Measurements from ENCODE around the gene C19orf85.
"Not testable (repeated sequence)": the region's sequence is repeated elsewhere in the genome, so short reads cannot be mapped to it uniquely, and the experiment has no call there.

The C19orf85 gene

DNA sequence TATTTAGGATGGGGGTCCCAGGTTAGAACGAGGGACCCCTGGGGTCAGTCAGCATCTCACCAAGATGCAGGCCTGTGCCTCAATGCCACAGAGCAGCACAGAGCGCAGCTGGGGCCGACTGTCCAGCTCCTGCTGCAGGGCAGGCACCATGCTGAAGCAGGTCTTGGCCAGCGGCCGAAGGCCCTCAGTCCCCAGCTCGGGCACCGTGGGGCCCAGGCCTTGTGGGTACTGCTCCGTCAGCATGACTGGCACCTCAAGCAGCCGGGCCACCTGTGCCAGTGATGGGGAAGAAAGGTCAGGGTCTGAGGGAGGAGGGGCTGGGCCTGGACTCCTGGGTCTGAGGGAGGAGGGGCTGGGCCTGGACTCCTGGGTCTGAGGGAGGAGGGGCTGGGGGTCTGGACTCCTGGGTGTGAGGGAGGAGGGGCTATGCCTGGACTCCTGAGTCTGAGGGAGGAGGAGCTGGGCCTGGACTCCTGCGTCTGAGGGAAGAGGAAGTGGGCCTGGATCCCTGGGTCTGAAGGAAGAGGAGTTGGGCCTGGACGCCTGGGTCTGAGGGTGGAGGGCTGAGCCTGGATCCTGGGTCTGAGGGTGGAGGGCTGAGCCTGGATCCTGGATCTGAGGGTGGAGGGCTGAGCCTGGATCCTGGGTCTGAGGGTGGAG lies 8.8 kb downstream of the C19orf85 start:
- DNase-seq, result no peak

GRCh38 chr19:55454787-55455243 lies 9.7 kb downstream of the C19orf85 start:
- DNase-seq, result no peak

- DNase-seq, result no peak
These were observed 10.9 kb downstream of the C19orf85 start for GRCh38 chr19:55453511-55454260.

GRCh38 chr19:55452749-55453346 lies 11.7 kb downstream of the C19orf85 start:
- DNase-seq, result peak; percentile 86

DNA sequence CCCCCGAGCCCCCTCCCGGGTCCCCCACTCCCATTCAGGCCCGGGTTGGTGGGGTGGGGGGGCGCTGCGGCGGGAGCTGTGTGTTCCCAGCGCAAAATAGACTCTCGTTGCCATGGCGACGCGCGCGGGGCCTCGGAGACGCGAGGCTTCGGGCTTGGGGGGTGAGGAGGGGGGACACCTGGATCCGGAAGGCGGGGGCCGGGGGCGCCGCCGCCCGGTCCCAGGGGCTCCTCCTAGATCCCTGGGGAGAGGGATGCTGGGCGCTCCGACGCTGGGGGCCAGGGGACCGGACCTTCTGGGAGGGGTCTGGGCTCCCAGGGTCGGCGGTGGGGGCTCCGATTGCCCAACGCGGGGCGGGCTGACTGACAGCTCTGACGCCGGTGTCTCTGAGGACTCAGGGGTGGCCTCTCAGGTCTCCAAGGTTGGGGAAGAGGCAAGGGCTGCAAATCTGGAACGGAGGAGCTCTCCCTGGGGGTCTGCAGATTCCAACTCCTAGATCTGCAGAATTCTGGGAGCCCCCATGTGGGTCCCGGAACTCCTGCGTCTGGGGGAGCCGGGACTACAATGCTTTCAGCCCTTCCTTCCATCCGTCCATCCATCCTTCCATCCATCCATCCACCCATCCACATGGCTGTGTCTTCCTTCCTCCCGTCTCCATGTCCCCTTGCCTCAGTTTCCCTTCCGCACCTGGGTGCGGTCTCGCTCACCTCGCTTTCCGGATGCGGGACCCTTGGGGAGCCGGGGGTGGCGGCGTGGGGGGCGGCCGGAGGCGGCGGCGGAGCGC lies 12.4 kb downstream of the C19orf85 start:
- DNase-seq, result peak; percentile 30

DNA sequence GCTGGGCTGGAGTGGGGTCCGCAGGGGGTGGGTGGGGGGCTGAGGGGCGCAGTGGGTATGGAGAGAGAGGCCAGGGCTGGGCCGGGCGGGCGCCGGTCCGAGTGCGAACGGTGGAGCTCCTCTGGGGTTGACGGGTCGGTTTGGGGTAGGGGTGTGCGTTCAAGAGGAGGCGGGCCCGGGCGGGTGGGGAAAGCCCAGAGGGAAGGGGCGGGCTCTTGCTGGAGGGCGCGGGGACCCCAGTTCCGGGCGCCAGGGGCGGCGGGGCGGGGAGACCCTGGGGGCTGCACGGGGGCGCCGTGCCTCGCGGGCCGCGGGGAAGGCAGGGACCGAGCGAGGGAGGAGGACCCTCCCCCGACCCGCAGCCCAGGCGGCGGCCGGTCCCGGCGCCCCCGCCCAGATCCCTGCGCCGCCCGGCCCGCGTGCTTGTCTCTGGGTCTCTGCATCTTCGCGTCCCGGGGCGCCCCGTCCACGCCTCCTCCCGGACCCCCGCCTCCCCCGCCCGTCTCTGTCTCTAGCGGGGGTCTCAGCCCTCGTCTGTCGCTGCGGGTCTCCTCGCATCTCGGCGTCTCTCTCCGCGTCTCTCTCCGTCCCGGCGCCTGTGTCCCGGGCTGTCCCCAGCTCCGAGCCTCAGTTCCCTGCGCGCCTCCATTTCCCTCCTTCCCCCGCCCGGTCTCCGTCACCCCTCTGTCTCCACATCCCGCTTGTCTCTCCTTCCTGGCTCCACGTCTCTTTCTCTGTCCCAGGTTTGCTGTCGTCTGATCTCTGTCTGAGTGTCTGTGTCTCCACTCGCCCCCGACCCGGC lies 13.2 kb downstream of the C19orf85 start:
- DNase-seq, result no peak

- DNase-seq, result no peak
These were observed 15.1 kb downstream of the C19orf85 start for GRCh38 chr19:55449469-55449868.

GRCh38 chr19:55448175-55448490 lies 16.4 kb downstream of the C19orf85 start:
- not testable (repeated sequence) for DNase-seq

GRCh38 chr19:55447421-55448174 lies 17.0 kb downstream of the C19orf85 start:
- peak; percentile 22 for DNase-seq

- DNase-seq, result no peak
These were observed 18.5 kb downstream of the C19orf85 start for GRCh38 chr19:55446060-55446459.

DNA sequence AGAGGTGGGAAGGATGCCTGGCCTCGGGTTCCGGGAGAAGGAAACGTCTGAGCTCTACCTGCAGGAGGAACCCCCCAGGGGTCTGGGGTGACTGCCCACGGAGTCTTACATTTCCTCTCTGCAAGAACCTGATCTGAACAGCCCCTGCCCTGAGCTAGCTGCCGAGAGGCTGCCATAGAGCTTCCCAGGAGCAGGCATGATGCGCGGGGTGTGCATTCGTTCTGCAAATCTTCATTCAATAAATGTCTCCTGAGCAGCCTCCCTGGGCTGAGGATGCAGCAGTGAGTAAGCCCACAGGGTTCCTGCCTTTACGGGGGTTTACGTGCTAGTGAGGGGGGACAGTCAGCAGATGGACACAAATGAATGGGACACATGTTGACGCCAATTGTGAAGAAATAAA lies 19.9 kb downstream of the C19orf85 start:
- no peak for DNase-seq

DNA sequence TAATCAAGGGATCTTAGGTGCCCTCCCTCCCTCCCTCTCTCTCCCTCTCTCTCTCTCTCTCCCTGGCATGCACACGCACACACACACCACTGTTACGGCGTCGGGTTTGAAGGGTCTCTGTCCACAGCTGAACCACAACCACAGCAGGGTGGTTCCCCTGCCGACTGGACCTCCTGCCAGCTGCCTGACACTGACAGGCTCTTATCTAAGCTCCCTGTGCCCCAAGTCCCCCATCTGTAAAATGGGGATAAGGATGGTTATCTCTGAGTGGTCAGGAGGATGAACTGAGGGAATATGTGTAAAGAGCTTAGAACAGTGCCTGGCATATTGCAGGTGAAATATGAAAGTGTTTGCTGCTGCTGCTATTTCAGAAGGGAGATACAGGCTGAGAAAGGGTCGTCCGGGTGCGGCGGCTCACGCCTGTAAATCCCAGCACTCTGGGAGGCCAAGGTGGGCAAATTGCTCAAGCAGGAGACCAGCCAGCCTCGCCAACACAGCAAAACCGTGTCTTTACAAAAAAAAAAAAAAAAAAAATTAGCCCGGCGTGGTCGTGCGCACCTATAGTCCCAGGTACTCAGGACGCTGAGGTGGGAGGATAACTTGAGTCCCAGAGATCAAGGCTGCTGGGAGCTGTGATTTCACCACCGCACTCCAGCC lies 20.6 kb downstream of the C19orf85 start:
- no peak for DNase-seq

DNA sequence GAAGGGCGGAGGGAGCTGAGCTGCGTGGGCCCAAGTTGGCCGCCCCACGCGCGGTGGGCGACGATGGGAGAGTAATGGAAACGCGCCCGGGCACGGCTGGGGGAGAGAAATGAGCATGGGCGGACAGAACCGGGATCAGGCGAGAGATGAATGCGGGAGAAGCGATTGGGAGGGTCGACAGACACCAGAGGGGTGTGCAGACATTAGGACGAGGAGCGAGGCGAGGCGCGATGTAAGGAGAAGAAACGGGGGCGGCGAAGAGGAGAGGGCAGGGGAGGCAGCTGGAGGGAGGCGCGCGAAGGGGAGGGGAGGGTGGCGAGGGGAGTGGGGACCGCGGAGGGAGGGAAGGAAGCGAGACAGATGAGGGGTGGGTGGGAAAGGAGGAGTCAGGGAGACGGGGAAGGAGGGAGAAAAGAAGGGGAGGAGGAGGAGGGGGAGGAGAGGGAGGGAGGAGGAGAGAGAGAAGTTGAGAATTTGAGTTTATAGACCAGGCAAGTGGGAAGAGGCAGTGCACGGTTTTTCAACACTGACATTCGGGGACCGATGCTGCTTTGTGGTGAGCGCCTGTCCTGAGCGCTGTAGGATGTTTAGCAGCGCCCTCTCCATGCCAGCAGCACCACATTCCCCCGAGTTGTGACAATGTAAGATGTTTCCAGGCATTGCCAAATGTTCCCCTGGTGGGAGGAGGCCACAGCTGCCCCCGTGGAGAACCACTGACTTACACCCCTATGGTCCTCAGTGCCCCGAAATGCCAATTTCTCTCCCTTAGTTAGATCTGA lies 21.3 kb downstream of the C19orf85 start, which contains the start of gene SHISA7:
SHISA7 (minus strand) TSS at position 256 of the 779 bp plus-strand sequence. CDS start 437 bp downstream, outside the sequence.
- peak; percentile 21 for DNase-seq

DNA sequence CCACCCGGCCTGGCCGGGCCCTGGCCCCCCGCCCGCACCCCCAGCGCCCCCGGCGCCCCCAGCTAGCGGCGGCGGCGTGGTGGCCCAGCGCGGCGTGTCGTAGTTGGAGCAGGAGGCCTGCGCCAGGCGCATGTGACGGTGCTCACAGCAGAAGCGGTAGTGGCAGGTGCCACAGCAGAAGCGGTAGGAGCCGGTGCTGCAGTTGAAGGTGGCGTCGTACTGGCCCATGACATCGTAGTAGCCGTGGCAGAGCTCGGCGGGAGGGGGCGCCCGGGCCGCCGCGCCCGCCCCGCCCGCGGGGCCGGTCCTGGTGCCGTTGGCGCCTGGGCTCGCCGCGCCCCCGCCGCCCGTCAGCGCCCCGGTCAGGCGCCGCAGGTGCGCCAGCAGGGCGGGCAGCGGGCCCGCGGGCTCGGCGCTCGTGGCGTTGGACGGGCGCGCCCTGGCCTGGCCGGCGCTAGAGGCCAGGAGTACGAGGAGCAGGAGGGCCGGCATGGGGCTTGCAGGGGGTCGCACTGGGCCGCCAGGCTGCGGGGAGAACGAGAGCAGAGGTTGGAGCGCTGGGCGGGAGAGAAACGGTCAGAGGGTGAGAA lies 22.1 kb downstream of the C19orf85 start:
- peak; percentile 22 for DNase-seq

DNA sequence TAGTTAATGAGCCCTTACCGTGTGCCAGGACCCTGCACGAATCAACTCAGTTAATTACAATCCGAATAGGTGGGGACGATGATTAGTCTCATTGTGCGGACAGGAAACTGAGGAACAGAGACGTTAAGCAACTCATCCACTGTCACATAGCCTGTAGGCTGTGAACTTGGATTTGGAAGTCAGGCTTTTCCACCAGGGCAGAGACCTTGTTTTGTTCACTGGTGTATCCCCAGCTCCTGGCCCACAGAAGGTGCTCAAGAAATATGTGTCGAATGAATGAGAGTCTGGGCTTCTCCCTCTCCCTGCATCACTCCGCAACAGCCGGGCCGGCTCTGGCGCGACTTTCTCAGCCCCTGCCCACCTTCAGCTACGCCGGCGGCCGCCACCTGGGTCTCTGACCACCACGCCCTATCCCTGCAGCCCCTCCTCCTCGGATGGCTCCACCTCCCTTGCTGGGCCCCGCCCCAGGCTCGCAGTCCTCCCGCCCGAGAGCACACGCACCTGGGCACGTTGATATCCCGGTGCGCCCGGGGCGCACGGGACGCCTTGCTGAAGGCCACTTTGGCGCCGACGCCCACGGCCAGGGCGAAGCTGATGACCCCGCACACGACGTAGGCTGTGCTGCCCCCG lies 22.7 kb downstream of the C19orf85 start:
- DNase-seq, result no peak

GRCh38 chr19:55441319-55441691 lies 23.2 kb downstream of the C19orf85 start:
- DNase-seq, result no peak

DNA sequence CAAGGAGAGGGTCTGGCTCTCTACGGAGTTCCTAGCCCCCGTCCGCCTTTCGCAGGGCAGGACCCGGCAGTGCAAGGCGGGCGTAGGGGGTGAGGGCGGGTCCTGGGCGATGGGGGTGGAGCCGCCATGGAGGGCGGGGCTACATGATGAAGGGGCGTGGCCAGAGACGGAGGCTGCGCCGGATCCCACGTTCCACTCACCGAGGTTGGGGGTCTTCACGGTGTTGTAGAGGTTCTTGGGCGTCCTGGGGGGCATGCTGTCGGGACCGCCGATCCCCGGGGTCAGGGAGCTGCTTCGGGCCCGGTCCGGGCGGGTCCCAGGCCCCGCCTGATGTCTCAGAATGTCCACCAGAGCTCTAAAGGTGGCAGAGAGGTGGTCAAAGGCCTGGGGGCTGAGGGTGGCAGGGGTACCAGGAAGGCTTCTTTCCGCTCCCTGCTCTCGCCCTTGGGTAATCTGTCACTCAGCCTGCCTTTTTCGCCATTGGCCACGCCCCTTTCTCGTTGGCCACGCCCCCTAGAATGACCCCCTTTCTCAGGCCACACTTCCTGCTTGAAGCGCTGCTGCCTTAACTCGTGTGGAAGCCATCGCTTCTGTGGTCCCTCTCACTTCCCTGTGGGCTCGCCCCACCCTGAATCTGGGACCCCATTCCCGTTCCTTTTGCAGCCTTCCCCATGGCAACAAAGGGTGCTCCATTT lies 24.0 kb downstream of the C19orf85 start:
- no peak for DNase-seq

DNA sequence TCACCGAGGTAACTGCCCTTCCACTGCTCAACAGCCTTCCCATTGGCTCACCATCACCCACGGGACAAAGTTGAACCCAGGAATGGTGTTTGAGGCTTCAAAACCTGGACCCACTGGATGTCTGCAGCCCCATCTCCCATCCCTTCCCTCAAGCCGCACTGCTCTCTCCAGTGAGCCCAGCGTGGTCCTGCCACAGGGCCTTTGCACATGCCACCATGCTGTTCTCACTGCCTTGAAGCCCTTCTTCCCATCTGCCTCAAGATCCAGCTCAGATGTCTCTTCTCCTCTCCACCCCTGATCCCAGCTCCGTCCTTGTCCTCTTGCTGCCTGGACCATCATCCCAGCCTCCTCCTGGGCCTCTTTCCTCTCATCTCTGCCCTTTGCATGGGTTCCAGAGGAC lies 25.5 kb downstream of the C19orf85 start:
- no peak for DNase-seq

GRCh38 chr19:55437410-55437809 lies 27.1 kb downstream of the C19orf85 start:
- DNase-seq, result no peak
